Measurements from ENCODE around the gene RHOXF2B.
"Not testable (repeated sequence)": the region's sequence is repeated elsewhere in the genome, so short reads cannot be mapped to it uniquely, and the experiment has no call there.

Gene RHOXF2B

DNA sequence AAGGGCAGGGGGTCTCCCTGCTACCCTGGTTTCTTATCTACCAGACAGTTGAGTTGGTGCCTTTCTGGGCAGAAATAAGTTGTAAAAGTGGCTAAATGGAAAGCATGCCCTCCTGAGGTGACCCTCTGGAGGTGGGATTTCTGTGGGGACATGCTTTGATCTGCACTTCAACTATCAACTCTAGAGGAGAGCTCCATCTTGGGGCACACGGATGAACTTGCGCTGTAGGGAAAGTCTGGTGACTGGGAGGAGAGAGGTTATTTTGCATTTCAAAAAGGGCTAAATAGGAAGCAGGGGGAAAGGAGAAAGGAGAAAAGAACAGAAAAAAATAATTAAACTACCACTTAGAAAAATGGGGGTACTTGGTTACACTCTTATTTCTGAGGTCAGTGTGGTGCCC is 12.7 kb upstream of the RHOXF2B start:
- no peak overlapping the region for H3K18ac ChIP-seq (ENCODE audit: low read length)
- H3K79me1 ChIP-seq (ENCODE audit: low read depth, low read length): no peaks in the 10 kb centered on the region
- no peak overlapping the region for H4K8ac ChIP-seq (ENCODE audit: low read depth, low read length)
- H2BK15ac ChIP-seq (ENCODE audit: low read length): no peak overlapping the region
- no peak overlapping the region for H3K4ac ChIP-seq (ENCODE audit: low read length)
- H3K9ac ChIP-seq (ENCODE audit: low read depth, low read length, poor library complexity): no peak overlapping the region
- H4K91ac ChIP-seq (ENCODE audit: low read depth, low read length, poor library complexity): no peak overlapping the region
- H3K4me3 ChIP-seq (ENCODE audit: low read length in 2 of 2): no peak overlapping the region
- H2BK120ac ChIP-seq (ENCODE audit: low read depth, low read length): no peak overlapping the region
- no CpG with 5 or more reads among the region's 2 CpGs for WGBS, 2 donors (ENCODE audit: extremely low coverage in 2 of 2, insufficient read length in 2 of 2, insufficient replicate concordance in 1 of 2)
- no peak for DNase-seq (ENCODE audit: low spot score)
- H2AK5ac ChIP-seq (ENCODE audit: low read depth, low read length): no peak overlapping the region
- H3K23ac ChIP-seq (ENCODE audit: low read depth, low read length, poor library complexity): no peak overlapping the region
- H2BK5ac ChIP-seq (ENCODE audit: low read length): no peak overlapping the region
- H3K27ac ChIP-seq (replicated peaks; ENCODE audit: low read length): no peak overlapping the region
- no peaks in the 10 kb centered on the region for H3K9me3 ChIP-seq (replicated peaks in 1 of 2; ENCODE audit: control insufficient read depth in 2 of 2, insufficient read depth in 1 of 2, low read depth in 1 of 2, low read length in 2 of 2)
- H2BK12ac ChIP-seq (ENCODE audit: low read length): no peak overlapping the region
- no peaks in the 10 kb centered on the region for H3K4me1 ChIP-seq (ENCODE audit: control insufficient read depth in 2 of 2, insufficient read depth in 1 of 2, low read depth in 1 of 2, low read length in 2 of 2)
- H3K27me3 ChIP-seq (ENCODE audit: control insufficient read depth in 3 of 3, insufficient read depth in 3 of 3, low read depth in 1 of 3, low read length in 3 of 3): no peaks in the 10 kb centered on the region
- H3K36me3 ChIP-seq (replicated peaks in 1 of 2; ENCODE audit: control insufficient read depth in 2 of 2, insufficient read depth in 2 of 2, low read length in 2 of 2): no peaks in the 10 kb centered on the region
- no peak overlapping the region for H2AFZ ChIP-seq (ENCODE audit: low read length)
- H3K14ac ChIP-seq (ENCODE audit: low read length): no peak overlapping the region
- no peak overlapping the region for H3K4me2 ChIP-seq (ENCODE audit: insufficient read depth, low read length, poor library complexity, severe bottlenecking)

DNA sequence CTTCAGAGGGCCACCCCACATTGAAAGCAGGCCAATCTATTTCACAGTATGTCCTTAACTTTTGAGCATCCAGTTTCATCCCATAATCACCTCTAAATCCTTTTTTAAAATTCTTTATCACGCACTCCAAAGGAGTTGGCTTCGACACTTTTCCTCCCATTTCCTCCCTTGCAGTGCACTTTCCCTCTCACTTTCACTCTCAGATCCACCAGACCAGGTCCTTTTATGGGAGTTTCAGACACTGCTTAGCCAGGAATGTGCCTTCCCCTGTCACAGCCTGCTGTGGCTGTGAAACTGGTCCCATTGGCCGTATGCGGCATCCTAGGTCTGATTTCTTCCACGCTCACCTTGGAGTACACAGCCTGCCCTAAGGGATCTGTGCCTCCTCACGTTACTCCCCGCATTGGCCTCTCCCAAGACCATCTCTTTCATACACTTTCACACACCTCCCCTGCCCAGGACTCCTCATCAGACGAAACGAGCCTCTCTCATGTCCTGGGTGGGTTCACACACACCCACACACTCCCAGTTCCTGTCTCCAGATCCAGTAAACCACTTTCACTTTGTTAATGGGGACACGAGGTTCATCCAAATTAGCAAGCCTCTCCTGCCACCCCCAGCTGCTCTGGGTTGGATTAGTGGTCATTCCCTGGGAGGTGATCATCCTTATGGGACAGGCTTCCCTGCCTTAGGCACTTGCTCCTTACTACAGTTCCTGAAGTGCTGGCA is 10.0 kb upstream of the RHOXF2B start:
- Histone ChIP-seq H2AK5ac (ENCODE audit: low read depth, low read length) (no peak overlapping the region), H2BK15ac (ENCODE audit: low read length) (no peak overlapping the region), H3K4me2 (ENCODE audit: insufficient read depth, low read length, poor library complexity, severe bottlenecking) (no peak overlapping the region), H4K8ac (ENCODE audit: low read depth, low read length) (no peak overlapping the region), H3K27me3 (ENCODE audit: control insufficient read depth in 3 of 3, insufficient read depth in 3 of 3, low read depth in 1 of 3, low read length in 3 of 3) (no peaks in the 10 kb centered on the region), H3K18ac (ENCODE audit: low read length) (no peak overlapping the region), H3K27ac (replicated peaks; ENCODE audit: low read length) (no peak overlapping the region), H3K9ac (ENCODE audit: low read depth, low read length, poor library complexity) (no peak overlapping the region), H4K91ac (ENCODE audit: low read depth, low read length, poor library complexity) (no peak overlapping the region), H3K4me3 (ENCODE audit: low read length in 2 of 2) (no peak overlapping the region), H3K4ac (ENCODE audit: low read length) (no peak overlapping the region), H2BK5ac (ENCODE audit: low read length) (no peak overlapping the region), H3K14ac (ENCODE audit: low read length) (no peak overlapping the region), H2AFZ (ENCODE audit: low read length) (no peak overlapping the region), H3K23ac (ENCODE audit: low read depth, low read length, poor library complexity) (no peak overlapping the region), H3K9me3 (replicated peaks in 1 of 2; ENCODE audit: control insufficient read depth in 2 of 2, insufficient read depth in 1 of 2, low read depth in 1 of 2, low read length in 2 of 2) (no peaks in the 10 kb centered on the region), H3K4me1 (ENCODE audit: control insufficient read depth in 2 of 2, insufficient read depth in 1 of 2, low read depth in 1 of 2, low read length in 2 of 2) (no peaks in the 10 kb centered on the region), H2BK12ac (ENCODE audit: low read length) (no peak overlapping the region), H2BK120ac (ENCODE audit: low read depth, low read length) (no peak overlapping the region), H3K79me1 (ENCODE audit: low read depth, low read length) (no peaks in the 10 kb centered on the region), H3K36me3 (replicated peaks in 1 of 2; ENCODE audit: control insufficient read depth in 2 of 2, insufficient read depth in 2 of 2, low read length in 2 of 2) (no peaks in the 10 kb centered on the region)
- no CpG with 5 or more reads among the region's 10 CpGs for WGBS, 2 donors (ENCODE audit: extremely low coverage in 2 of 2, insufficient read length in 2 of 2, insufficient replicate concordance in 1 of 2)
- DNase-seq (ENCODE audit: low spot score): no peak

DNA sequence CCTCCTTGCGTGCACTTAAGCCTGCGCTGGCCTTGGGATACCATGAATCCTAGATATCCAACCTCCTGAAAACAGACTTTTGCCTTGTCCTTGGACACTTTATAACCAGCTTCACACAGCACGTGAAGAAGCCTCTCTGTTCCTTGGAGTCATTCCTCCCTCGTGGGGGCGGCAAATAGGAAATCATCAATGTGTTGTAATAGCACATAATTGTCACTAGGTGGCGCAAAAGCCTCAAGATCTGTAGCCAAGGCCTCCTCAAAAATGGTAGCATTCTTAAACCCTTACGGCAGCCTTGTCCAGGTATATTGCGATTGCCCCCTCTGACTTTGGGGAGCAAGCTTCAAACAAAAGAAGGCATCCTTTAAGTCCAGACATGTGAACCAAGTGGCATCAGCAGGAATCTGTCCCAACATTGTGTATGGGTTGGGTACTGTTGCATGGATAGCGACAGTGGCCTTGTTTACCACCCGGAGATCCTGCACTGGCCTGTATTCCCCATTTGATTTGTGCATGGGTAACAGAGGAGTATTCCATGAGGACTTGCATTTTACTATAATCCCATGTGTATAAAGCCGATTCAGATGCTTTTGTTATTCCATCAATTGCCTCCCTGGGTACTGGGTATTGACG is 8.2 kb upstream of the RHOXF2B start:
- not testable (repeated sequence) for H3K27me3 ChIP-seq (ENCODE audit: control insufficient read depth in 3 of 3, insufficient read depth in 3 of 3, low read depth in 1 of 3, low read length in 3 of 3); H3K4ac ChIP-seq (ENCODE audit: low read length); H2BK120ac ChIP-seq (ENCODE audit: low read depth, low read length); H3K4me1 ChIP-seq (ENCODE audit: control insufficient read depth in 2 of 2, insufficient read depth in 1 of 2, low read depth in 1 of 2, low read length in 2 of 2); H3K23ac ChIP-seq (ENCODE audit: low read depth, low read length, poor library complexity); H3K36me3 ChIP-seq (replicated peaks in 1 of 2; ENCODE audit: control insufficient read depth in 2 of 2, insufficient read depth in 2 of 2, low read length in 2 of 2); H3K27ac ChIP-seq (replicated peaks; ENCODE audit: low read length); H3K4me3 ChIP-seq (ENCODE audit: low read length in 2 of 2); H2AK5ac ChIP-seq (ENCODE audit: low read depth, low read length); DNase-seq (ENCODE audit: low spot score); H2BK5ac ChIP-seq (ENCODE audit: low read length); H4K91ac ChIP-seq (ENCODE audit: low read depth, low read length, poor library complexity); H3K4me2 ChIP-seq (ENCODE audit: insufficient read depth, low read length, poor library complexity, severe bottlenecking); H2AFZ ChIP-seq (ENCODE audit: low read length); H3K9me3 ChIP-seq (replicated peaks in 1 of 2; ENCODE audit: control insufficient read depth in 2 of 2, insufficient read depth in 1 of 2, low read depth in 1 of 2, low read length in 2 of 2); H3K14ac ChIP-seq (ENCODE audit: low read length); H2BK15ac ChIP-seq (ENCODE audit: low read length); H3K79me1 ChIP-seq (ENCODE audit: low read depth, low read length); H3K18ac ChIP-seq (ENCODE audit: low read length); H2BK12ac ChIP-seq (ENCODE audit: low read length); H4K8ac ChIP-seq (ENCODE audit: low read depth, low read length); H3K9ac ChIP-seq (ENCODE audit: low read depth, low read length, poor library complexity)
- WGBS, 2 donors (ENCODE audit: extremely low coverage in 2 of 2, insufficient read length in 2 of 2, insufficient replicate concordance in 1 of 2): no CpG with 5 or more reads among the region's 12 CpGs

DNA sequence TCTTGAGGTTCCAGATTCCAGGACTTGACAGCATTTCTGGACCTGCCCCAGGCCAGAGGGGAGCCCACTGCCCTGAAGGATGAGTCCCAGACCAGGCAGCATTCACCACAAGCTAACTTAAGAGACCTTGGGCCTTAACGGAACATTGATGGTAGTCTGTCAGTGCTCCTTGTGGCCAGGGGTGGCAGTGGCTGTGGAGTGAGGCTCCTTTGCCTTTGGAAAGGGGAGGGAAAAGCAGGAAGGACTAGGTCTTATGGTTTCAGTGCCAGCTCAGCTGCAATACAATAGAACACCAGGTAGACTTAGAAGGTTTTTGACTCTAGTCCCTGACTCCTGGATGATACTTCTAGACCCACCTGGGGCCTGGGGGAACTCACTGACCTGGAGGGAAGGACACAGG is 11.3 kb downstream of the RHOXF2B start:
- not testable (repeated sequence) for H3K18ac ChIP-seq (ENCODE audit: low read length); H3K9ac ChIP-seq (ENCODE audit: low read depth, low read length, poor library complexity); H3K36me3 ChIP-seq (replicated peaks in 1 of 2; ENCODE audit: control insufficient read depth in 2 of 2, insufficient read depth in 2 of 2, low read length in 2 of 2); H3K4me1 ChIP-seq (ENCODE audit: control insufficient read depth in 2 of 2, insufficient read depth in 1 of 2, low read depth in 1 of 2, low read length in 2 of 2); H2BK12ac ChIP-seq (ENCODE audit: low read length); H3K27ac ChIP-seq (replicated peaks; ENCODE audit: low read length); H2AK5ac ChIP-seq (ENCODE audit: low read depth, low read length); H4K8ac ChIP-seq (ENCODE audit: low read depth, low read length); H3K9me3 ChIP-seq (replicated peaks in 1 of 2; ENCODE audit: control insufficient read depth in 2 of 2, insufficient read depth in 1 of 2, low read depth in 1 of 2, low read length in 2 of 2); H4K91ac ChIP-seq (ENCODE audit: low read depth, low read length, poor library complexity); H3K14ac ChIP-seq (ENCODE audit: low read length); H3K23ac ChIP-seq (ENCODE audit: low read depth, low read length, poor library complexity); H3K4me3 ChIP-seq (ENCODE audit: low read length in 2 of 2); DNase-seq (ENCODE audit: low spot score); H2BK5ac ChIP-seq (ENCODE audit: low read length); H3K4me2 ChIP-seq (ENCODE audit: insufficient read depth, low read length, poor library complexity, severe bottlenecking); H3K4ac ChIP-seq (ENCODE audit: low read length); H2BK15ac ChIP-seq (ENCODE audit: low read length); H2BK120ac ChIP-seq (ENCODE audit: low read depth, low read length); H3K79me1 ChIP-seq (ENCODE audit: low read depth, low read length); H2AFZ ChIP-seq (ENCODE audit: low read length); H3K27me3 ChIP-seq (ENCODE audit: control insufficient read depth in 3 of 3, insufficient read depth in 3 of 3, low read depth in 1 of 3, low read length in 3 of 3)
- no CpG with 5 or more reads among the region's 1 CpG for WGBS, 2 donors (ENCODE audit: extremely low coverage in 2 of 2, insufficient read length in 2 of 2, insufficient replicate concordance in 1 of 2)

Data from neuronal stem cell (in vitro differentiated cells).